ENCODE data around the gene ACOX2.

Gene ACOX2

GRCh38 chr3:58521917-58522631 lies 14.9 kb downstream of the ACOX2 start:
- Histone ChIP-seq H3K4me2 (ENCODE audit: low read depth, low read length, poor library complexity, severe bottlenecking) (no peak overlapping the region), H3K4me1 (ENCODE audit: insufficient read depth, low read length, poor library complexity, severe bottlenecking) (peaks cover 11% of the 10 kb centered on the region), H4K20me1 (ENCODE audit: insufficient read depth, low read length, poor library complexity, severe bottlenecking) (no peaks in the 10 kb centered on the region)

GRCh38 chr3:58521336-58521670 lies 15.7 kb downstream of the ACOX2 start:
- no peaks in the 10 kb centered on the region for H3F3A ChIP-seq (ENCODE audit: low read depth)
- no peaks in the 10 kb centered on the region for H3K9me2 ChIP-seq (replicated peaks; ENCODE audit: low read depth, low read length)
- no peaks in the 10 kb centered on the region for H3K27me3 ChIP-seq (ENCODE audit: insufficient read depth, low read length, poor library complexity, severe bottlenecking)
- H3K9ac ChIP-seq (ENCODE audit: low read depth, low read length, poor library complexity, severe bottlenecking): no peak overlapping the region
- no peak overlapping the region for H3K4me2 ChIP-seq (ENCODE audit: low read depth, low read length, poor library complexity, severe bottlenecking)
- no peaks in the 10 kb centered on the region for H3K36me3 ChIP-seq (ENCODE audit: insufficient read depth, low read length)
- peaks cover 11% of the 10 kb centered on the region for H3K4me1 ChIP-seq (ENCODE audit: insufficient read depth, low read length, poor library complexity, severe bottlenecking)
- no peak for TF ChIP-seq EZH2phosphoT487 (IDR thresholded peaks at IDR 0.05; ENCODE audit: borderline replicate concordance)
- TF ChIP-seq CTCF (conservative IDR thresholded peaks at IDR 0.05; ENCODE audit: low read length): no peak
- no peaks in the 10 kb centered on the region for H4K20me1 ChIP-seq (ENCODE audit: insufficient read depth, low read length, poor library complexity, severe bottlenecking)
- H3K4me3 ChIP-seq (ENCODE audit: low read length, poor library complexity, severe bottlenecking): no peak overlapping the region
- H2AFZ ChIP-seq (ENCODE audit: low read length): no peak overlapping the region
- no peaks in the 10 kb centered on the region for H3K79me2 ChIP-seq (ENCODE audit: insufficient read depth, low read length)
- no peaks in the 10 kb centered on the region for H3K9me3 ChIP-seq (ENCODE audit: insufficient read depth, low read depth, low read length)

More at GRCh38 chr3:58521917-58522631, 14.9 kb downstream of the ACOX2 start:
- no peaks in the 10 kb centered on the region for H3K27me3 ChIP-seq (ENCODE audit: insufficient read depth, low read length, poor library complexity, severe bottlenecking)
- H3K4me3 ChIP-seq (ENCODE audit: low read length, poor library complexity, severe bottlenecking): no peak overlapping the region
- H3F3A ChIP-seq (ENCODE audit: low read depth): no peaks in the 10 kb centered on the region
- H2AFZ ChIP-seq (ENCODE audit: low read length): no peak overlapping the region
- no peak for TF ChIP-seq EZH2phosphoT487 (IDR thresholded peaks at IDR 0.05; ENCODE audit: borderline replicate concordance)
- no peak for TF ChIP-seq CTCF (conservative IDR thresholded peaks at IDR 0.05; ENCODE audit: low read length)
- H3K9ac ChIP-seq (ENCODE audit: low read depth, low read length, poor library complexity, severe bottlenecking): no peak overlapping the region
- H3K9me2 ChIP-seq (replicated peaks; ENCODE audit: low read depth, low read length): no peaks in the 10 kb centered on the region
- no peaks in the 10 kb centered on the region for H3K9me3 ChIP-seq (ENCODE audit: insufficient read depth, low read depth, low read length)
- no peaks in the 10 kb centered on the region for H3K79me2 ChIP-seq (ENCODE audit: insufficient read depth, low read length)
- H3K36me3 ChIP-seq (ENCODE audit: insufficient read depth, low read length): no peaks in the 10 kb centered on the region

GRCh38 chr3:58520403-58521335 lies 16.3 kb downstream of the ACOX2 start:
- H3K79me2 ChIP-seq (ENCODE audit: insufficient read depth, low read length): no peaks in the 10 kb centered on the region
- no peaks in the 10 kb centered on the region for H3K9me3 ChIP-seq (ENCODE audit: insufficient read depth, low read depth, low read length)
- H3K4me3 ChIP-seq (ENCODE audit: low read length, poor library complexity, severe bottlenecking): no peak overlapping the region
- H3K9me2 ChIP-seq (replicated peaks; ENCODE audit: low read depth, low read length): no peaks in the 10 kb centered on the region
- TF ChIP-seq EZH2phosphoT487 (IDR thresholded peaks at IDR 0.05; ENCODE audit: borderline replicate concordance): no peak
- TF ChIP-seq CTCF (conservative IDR thresholded peaks at IDR 0.05; ENCODE audit: low read length): 0 out of 2 replicates have a peak, but pooled peaks have one; percentile 14
- H2AFZ ChIP-seq (ENCODE audit: low read length): peak overlapping the region; percentile 33; the same call in 1 of the 2 replicates
- H3K27me3 ChIP-seq (ENCODE audit: insufficient read depth, low read length, poor library complexity, severe bottlenecking): no peaks in the 10 kb centered on the region
- no peaks in the 10 kb centered on the region for H3K36me3 ChIP-seq (ENCODE audit: insufficient read depth, low read length)
- peak overlapping the region; percentile 23 for H3K4me2 ChIP-seq (ENCODE audit: low read depth, low read length, poor library complexity, severe bottlenecking)
- H3K9ac ChIP-seq (ENCODE audit: low read depth, low read length, poor library complexity, severe bottlenecking): peak overlapping the region; percentile 35
- no peaks in the 10 kb centered on the region for H4K20me1 ChIP-seq (ENCODE audit: insufficient read depth, low read length, poor library complexity, severe bottlenecking)
- no peaks in the 10 kb centered on the region for H3F3A ChIP-seq (ENCODE audit: low read depth)
- peaks cover 11% of the 10 kb centered on the region for H3K4me1 ChIP-seq (ENCODE audit: insufficient read depth, low read length, poor library complexity, severe bottlenecking)
